HUES6 (cell line): ENCODE data around the gene PTRH2.

Experiments used
- H3K27ac ChIP-seq: 2 replicates; pipeline ENCODE4 v1.7.0; 2013; ENCODE audit warnings: low read depth, mild to moderate bottlenecking, low read length, inconsistent platforms
- H3K27me3 ChIP-seq: 2 replicates; pipeline ENCODE4 v1.6.1; 2013; ENCODE audit warnings: low read length; ENCODE audit not compliant: control insufficient read depth, insufficient read depth
- H3K36me3 ChIP-seq: 2 replicates; pipeline ENCODE4 v1.6.1; 2013; ENCODE audit warnings: low read length; ENCODE audit not compliant: control insufficient read depth, insufficient read depth
- H3K4me1 ChIP-seq: 2 replicates; pipeline ENCODE4 v1.6.1; 2013; ENCODE audit warnings: low read length; ENCODE audit not compliant: control insufficient read depth, insufficient read depth
- H3K4me3 ChIP-seq: 2 replicates; pipeline ENCODE4 v1.5.1; 2013; ENCODE audit warnings: low read depth, low read length
- H3K9ac ChIP-seq: one replicate; pipeline ENCODE4 v1.6.1; 2013; ENCODE audit warnings: mild to moderate bottlenecking, low read length
- H3K9me3 ChIP-seq: 2 replicates; pipeline ENCODE4 v1.6.1; 2013; ENCODE audit warnings: low read depth, low read length; ENCODE audit not compliant: control insufficient read depth, insufficient read depth

Gene PTRH2

GRCh38 chr17:59695945-59696681 lies 11.1 kb downstream of the PTRH2 start:
- H3K27ac ChIP-seq, result no peak overlapping the region

DNA sequence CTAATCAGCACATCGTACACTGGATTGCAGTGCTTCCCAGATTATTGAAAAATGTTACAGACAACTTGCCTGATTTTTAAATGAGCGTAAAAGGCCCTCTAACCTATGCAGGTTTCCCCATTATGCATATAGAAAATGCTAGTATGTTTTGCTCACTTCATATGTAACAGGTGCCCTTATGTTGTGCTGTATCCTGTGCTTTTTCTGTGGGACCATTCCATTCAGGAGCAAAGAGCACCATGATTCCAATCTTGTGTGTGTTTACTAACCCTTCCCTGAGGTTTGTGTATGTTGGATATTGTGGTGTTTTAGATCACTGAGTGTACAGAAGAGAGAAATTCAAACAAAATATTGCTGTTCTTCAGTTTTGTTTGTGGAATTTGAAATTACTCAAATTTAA lies 12.9 kb downstream of the PTRH2 start:
- H3K9ac ChIP-seq, result no peak overlapping the region
- H3K27ac ChIP-seq, result no peak overlapping the region
- no peaks in the 10 kb centered on the region for H3K4me1 ChIP-seq
- H3K27me3 ChIP-seq, result no peaks in the 10 kb centered on the region
- no peak overlapping the region for H3K4me3 ChIP-seq
- peaks cover 95% of the 10 kb centered on the region for H3K36me3 ChIP-seq
- H3K9me3 ChIP-seq, result no peaks in the 10 kb centered on the region

More at GRCh38 chr17:59695945-59696681, 11.1 kb downstream of the PTRH2 start:
- Histone ChIP-seq H3K9me3 (no peaks in the 10 kb centered on the region), H3K4me1 (0 out of 2 replicates have a peak, but pooled peaks cover 2% of the 10 kb centered on the region), H3K9ac (no peak overlapping the region), H3K36me3 (peaks cover 90% of the 10 kb centered on the region), H3K4me3 (no peak overlapping the region), H3K27me3 (no peaks in the 10 kb centered on the region)

- Histone ChIP-seq H3K27ac (no peak overlapping the region), H3K4me3 (no peak overlapping the region), H3K4me1 (no peaks in the 10 kb centered on the region), H3K36me3 (peaks cover 95% of the 10 kb centered on the region), H3K9me3 (no peaks in the 10 kb centered on the region), H3K9ac (no peak overlapping the region), H3K27me3 (no peaks in the 10 kb centered on the region)
These were observed 13.6 kb downstream of the PTRH2 start for GRCh38 chr17:59693582-59693981.

GRCh38 chr17:59688496-59688895 lies 18.7 kb downstream of the PTRH2 start:
- H3K9me3 ChIP-seq, result no peaks in the 10 kb centered on the region
- no peaks in the 10 kb centered on the region for H3K27me3 ChIP-seq
- H3K4me1 ChIP-seq, result no peaks in the 10 kb centered on the region
- H3K9ac ChIP-seq, result no peak overlapping the region
- no peak overlapping the region for H3K27ac ChIP-seq
- H3K4me3 ChIP-seq, result no peak overlapping the region
- H3K36me3 ChIP-seq, result peaks cover 94% of the 10 kb centered on the region

GRCh38 chr17:59688008-59688407 lies 19.2 kb downstream of the PTRH2 start:
- Histone ChIP-seq H3K9me3 (no peaks in the 10 kb centered on the region), H3K4me1 (no peaks in the 10 kb centered on the region), H3K4me3 (no peak overlapping the region), H3K9ac (no peak overlapping the region), H3K27ac (no peak overlapping the region), H3K27me3 (no peaks in the 10 kb centered on the region), H3K36me3 (peaks cover 95% of the 10 kb centered on the region)

GRCh38 chr17:59684967-59685366 lies 22.3 kb downstream of the PTRH2 start:
- Histone ChIP-seq H3K4me3 (no peak overlapping the region), H3K36me3 (peaks cover 100% of the 10 kb centered on the region), H3K9ac (no peak overlapping the region)

DNA sequence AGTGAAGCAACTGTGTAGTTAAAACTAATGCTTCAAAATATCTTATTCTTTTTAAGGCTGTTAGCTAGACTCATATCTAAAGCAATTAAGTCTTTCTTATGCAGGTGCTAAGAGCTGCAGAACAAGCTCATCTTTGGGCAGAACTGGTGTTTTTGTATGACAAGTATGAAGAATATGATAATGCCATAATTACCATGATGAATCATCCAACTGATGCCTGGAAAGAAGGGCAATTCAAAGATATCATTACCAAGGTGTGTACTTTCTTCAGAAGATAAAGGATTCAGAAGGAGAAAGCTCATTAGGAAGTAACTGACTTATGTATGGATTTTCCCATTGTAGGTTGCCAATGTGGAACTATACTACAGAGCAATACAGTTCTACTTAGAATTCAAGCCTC lies 23.9 kb downstream of the PTRH2 start:
- Histone ChIP-seq H3K4me1 (no peaks in the 10 kb centered on the region), H3K27me3 (no peaks in the 10 kb centered on the region), H3K27ac (no peak overlapping the region), H3K9ac (no peak overlapping the region), H3K4me3 (no peak overlapping the region), H3K9me3 (no peaks in the 10 kb centered on the region), H3K36me3 (peaks cover 97% of the 10 kb centered on the region)

More at GRCh38 chr17:59684967-59685366, 22.3 kb downstream of the PTRH2 start:
- Histone ChIP-seq H3K4me1 (no peaks in the 10 kb centered on the region), H3K27me3 (no peaks in the 10 kb centered on the region), H3K9me3 (no peaks in the 10 kb centered on the region), H3K27ac (no peak overlapping the region)

GRCh38 chr17:59680314-59680713 lies 26.9 kb downstream of the PTRH2 start:
- Histone ChIP-seq H3K9me3 (no peaks in the 10 kb centered on the region), H3K9ac (no peak overlapping the region), H3K4me3 (no peak overlapping the region), H3K27me3 (no peaks in the 10 kb centered on the region), H3K4me1 (no peaks in the 10 kb centered on the region), H3K36me3 (peaks cover 98% of the 10 kb centered on the region), H3K27ac (no peak overlapping the region)

DNA sequence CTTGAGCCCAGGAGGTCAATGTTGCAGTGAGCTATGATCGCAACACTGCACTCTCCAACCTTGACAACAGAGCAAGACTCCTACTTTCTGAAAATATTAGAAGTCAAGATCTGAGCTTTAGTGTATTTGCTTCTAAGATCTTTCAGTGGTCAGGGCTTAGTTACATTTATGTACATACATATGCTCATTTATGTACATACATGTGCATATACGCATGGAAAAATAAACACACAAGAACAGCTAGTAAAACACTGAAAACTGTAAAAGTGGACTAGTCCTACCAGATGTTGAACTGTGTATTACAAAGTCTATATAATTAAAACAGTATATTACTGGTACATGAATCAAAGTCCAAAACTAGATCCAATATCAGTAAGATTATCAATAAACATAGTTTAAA lies 28.3 kb downstream of the PTRH2 start:
- Histone ChIP-seq H3K27me3 (no peaks in the 10 kb centered on the region), H3K9me3 (no peaks in the 10 kb centered on the region), H3K9ac (no peak overlapping the region), H3K4me1 (no peaks in the 10 kb centered on the region), H3K36me3 (peaks cover 98% of the 10 kb centered on the region), H3K27ac (no peak overlapping the region), H3K4me3 (no peak overlapping the region)

GRCh38 chr17:59676716-59677115 lies 30.5 kb downstream of the PTRH2 start:
- no peaks in the 10 kb centered on the region for H3K9me3 ChIP-seq

DNA sequence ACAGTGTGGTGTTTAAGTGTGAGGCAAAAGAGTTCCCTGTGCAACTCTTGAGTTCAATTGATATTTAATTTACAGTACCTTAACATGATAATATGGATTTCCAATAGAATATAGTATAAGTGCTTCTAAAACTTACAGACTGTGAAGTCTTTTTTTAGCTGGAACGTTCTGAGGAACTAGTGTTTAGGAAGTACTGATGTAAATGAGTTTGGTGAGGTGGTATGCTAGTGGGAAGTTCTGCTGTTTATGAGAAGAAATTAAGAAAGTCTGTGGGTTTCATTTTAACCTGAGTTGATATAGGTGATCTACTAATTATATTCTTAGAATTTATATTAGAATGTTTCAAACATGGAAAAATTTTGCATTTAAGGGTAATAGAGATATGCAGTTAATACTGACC lies 32.0 kb downstream of the PTRH2 start:
- Histone ChIP-seq H3K27me3 (no peaks in the 10 kb centered on the region), H3K36me3 (peaks cover 94% of the 10 kb centered on the region)

More at GRCh38 chr17:59676716-59677115, 30.5 kb downstream of the PTRH2 start:
- Histone ChIP-seq H3K9ac (no peak overlapping the region), H3K4me1 (no peaks in the 10 kb centered on the region), H3K4me3 (no peak overlapping the region), H3K36me3 (peaks cover 94% of the 10 kb centered on the region), H3K27ac (no peak overlapping the region), H3K27me3 (no peaks in the 10 kb centered on the region)

More for the DNA sequence above, 32.0 kb downstream of the PTRH2 start:
- Histone ChIP-seq H3K4me3 (no peak overlapping the region), H3K9me3 (no peaks in the 10 kb centered on the region), H3K9ac (no peak overlapping the region), H3K27ac (peak overlapping the region; percentile 26; the same call in 1 of the 2 replicates), H3K4me1 (no peaks in the 10 kb centered on the region)
